Karpas-422 (cell line): Measurements from ENCODE around the gene CFAP221. TPM values are rescaled to one million over a fixed set of nuclear protein-coding genes. Genes with fewer than 3 reads are reported as not detected.

Experiments
- DNase-seq: peaks from one replicate; pipeline ENCODE4 v3.0.0-alpha.2; 2015
- H2AFZ ChIP-seq: fragments of 200-600 bp; sonication (generic); 2 replicates; pipeline ENCODE4 v1.6.1; 2014; ENCODE audit warnings: antibody characterized with exemption, low read length, mixed read lengths
- H3K27ac ChIP-seq: fragments of 200-600 bp; sonication (generic); 2 replicates; pipeline ENCODE4 v1.5.1; 2014; ENCODE audit warnings: mild to moderate bottlenecking, low read length, moderate library complexity
- H3K27me3 ChIP-seq: fragments of 200-600 bp; sonication (generic); 2 replicates; pipeline ENCODE4 v1.6.1; 2014; ENCODE audit warnings: low read length, mixed read lengths
- H3K36me3 ChIP-seq: fragments of 200-600 bp; sonication (generic); 2 replicates; pipeline ENCODE4 v1.6.1; 2014; ENCODE audit warnings: low read length, mixed read lengths; ENCODE audit not compliant: insufficient read depth
- H3K4me1 ChIP-seq: fragments of 200-600 bp; sonication (generic); 2 replicates; pipeline ENCODE4 v1.6.1; 2014; ENCODE audit warnings: mild to moderate bottlenecking, low read length, mixed read lengths
- H3K4me2 ChIP-seq: fragments of 200-600 bp; sonication (generic); 2 replicates; pipeline ENCODE4 v1.6.1; 2014; ENCODE audit warnings: low read length, low read depth, mild to moderate bottlenecking; ENCODE audit not compliant: poor library complexity, severe bottlenecking
- H3K4me3 ChIP-seq: fragments of 200-600 bp; sonication (generic); 2 replicates; pipeline ENCODE4 v1.5.1; 2014; ENCODE audit warnings: mild to moderate bottlenecking, antibody characterized with exemption, low read length, mixed read lengths
- H3K79me2 ChIP-seq: fragments of 200-600 bp; sonication (generic); 2 replicates; pipeline ENCODE4 v1.6.1; 2014; ENCODE audit warnings: mild to moderate bottlenecking, low read length, mixed read lengths
- H3K9ac ChIP-seq: fragments of 200-600 bp; sonication (generic); 2 replicates; pipeline ENCODE4 v1.6.0; 2014; ENCODE audit warnings: low read length
- H3K9me2 ChIP-seq: fragments of 200-600 bp; sonication (generic), shearing (Covaris generic); replicated peaks from 2 replicates; pipeline ENCODE4 v1.6.0; 2014; ENCODE audit warnings: mild to moderate bottlenecking, low read length, moderate library complexity; ENCODE audit not compliant: insufficient read depth
- H3K9me3 ChIP-seq: fragments of 300-700, 200-600 bp; sonication (generic); 2 replicates; pipeline ENCODE4 v1.6.1; 2014; ENCODE audit warnings: low read length, mixed read lengths
- H4K20me1 ChIP-seq: fragments of 200-600 bp; sonication (generic); 2 replicates; pipeline ENCODE4 v1.6.1; 2014; ENCODE audit warnings: mild to moderate bottlenecking, antibody characterized with exemption, low read length, low read depth; ENCODE audit not compliant: insufficient read depth
- total RNA-seq: library from RNA; depleted of rRNA; stranded (reverse); fragments of >200 nt; shearing (Covaris generic); gene quantifications from 2 replicates; pipeline ENCODE4 v1.2.3, GENCODE V29; 2014; ENCODE audit warnings: low replicate concordance

CFAP221 gene
- total RNA-seq, 1 experiment from 2014 or later, result not detected

- Histone ChIP-seq H3K9me3 (no peaks in the 10 kb centered on the region), H3K4me3 (no peak overlapping the region), H4K20me1 (no peaks in the 10 kb centered on the region), H3K9me2 (no peaks in the 10 kb centered on the region), H3K27ac (no peak overlapping the region), H3K4me2 (no peak overlapping the region), H3K4me1 (no peaks in the 10 kb centered on the region), H3K27me3 (no peaks in the 10 kb centered on the region), H3K79me2 (no peaks in the 10 kb centered on the region), H3K9ac (no peak overlapping the region), H2AFZ (no peak overlapping the region), H3K36me3 (no peaks in the 10 kb centered on the region)
- no peak for DNase-seq
Observed at GRCh38 chr2:119525614-119526013, 18.6 kb upstream of the CFAP221 start.

DNA sequence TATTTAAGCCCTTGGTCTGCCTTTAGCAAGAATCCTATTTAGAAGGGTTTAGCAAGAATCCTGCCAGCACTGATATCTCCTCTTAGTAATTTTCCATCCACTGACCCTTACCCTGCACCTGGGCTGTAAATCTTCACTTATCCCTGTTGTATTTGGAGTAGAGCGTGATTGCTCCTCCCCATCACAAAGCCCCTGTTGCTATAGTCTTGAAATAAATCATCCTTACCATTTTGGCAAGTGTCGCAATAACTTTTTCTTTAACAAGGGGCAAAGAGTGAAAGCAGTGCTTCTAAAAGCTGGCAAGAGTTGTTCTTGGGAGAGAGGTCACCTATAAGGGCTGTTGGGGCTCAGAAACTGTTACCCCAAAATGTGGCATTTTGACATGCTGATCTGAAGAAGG, 16.2 kb upstream of the CFAP221 start:
- Histone ChIP-seq H3K27me3 (no peaks in the 10 kb centered on the region), H2AFZ (no peak overlapping the region), H3K9me3 (peaks cover under 1% of the 10 kb centered on the region; the same call in 1 of the 2 replicates), H3K4me2 (no peak overlapping the region), H3K27ac (no peak overlapping the region), H3K9me2 (no peaks in the 10 kb centered on the region), H4K20me1 (no peaks in the 10 kb centered on the region), H3K4me3 (no peak overlapping the region), H3K36me3 (no peaks in the 10 kb centered on the region), H3K4me1 (no peaks in the 10 kb centered on the region), H3K9ac (no peak overlapping the region), H3K79me2 (no peaks in the 10 kb centered on the region)
- DNase-seq, result no peak

- no peaks in the 10 kb centered on the region for H4K20me1 ChIP-seq
- H3K4me2 ChIP-seq, result no peak overlapping the region
- H3K27ac ChIP-seq, result no peak overlapping the region
- no peak overlapping the region for H2AFZ ChIP-seq
- H3K9me3 ChIP-seq, result peaks cover 6% of the 10 kb centered on the region; the same call in 1 of the 2 replicates
- H3K27me3 ChIP-seq, result no peaks in the 10 kb centered on the region
- DNase-seq, result peak; percentile 48
- H3K4me3 ChIP-seq, result no peak overlapping the region
- H3K9ac ChIP-seq, result no peak overlapping the region
- H3K9me2 ChIP-seq, result no peaks in the 10 kb centered on the region
- no peaks in the 10 kb centered on the region for H3K4me1 ChIP-seq
- H3K36me3 ChIP-seq, result no peaks in the 10 kb centered on the region
- no peaks in the 10 kb centered on the region for H3K79me2 ChIP-seq
Observed at GRCh38 chr2:119531292-119531691, 13.0 kb upstream of the CFAP221 start.

DNA sequence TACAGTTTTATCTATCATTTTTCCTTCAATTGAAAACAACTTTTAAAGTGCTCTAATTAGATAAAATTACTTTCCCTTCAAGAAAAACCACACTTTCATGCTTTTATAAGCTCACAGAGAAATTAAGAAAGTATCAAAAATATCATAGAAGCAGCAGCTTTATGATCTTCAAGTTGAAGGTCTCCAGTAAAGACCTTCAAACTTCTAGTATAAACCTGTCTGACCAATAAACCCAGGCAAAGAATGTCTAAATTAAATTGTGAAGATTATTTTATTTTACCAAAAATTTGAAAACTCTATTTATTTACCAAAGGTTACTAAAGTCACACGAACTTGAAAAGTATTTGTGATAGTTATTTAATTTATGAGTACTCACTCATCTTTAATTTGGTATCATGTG, 10.7 kb upstream of the CFAP221 start:
- Histone ChIP-seq H3K9ac (no peak overlapping the region), H3K9me3 (peaks cover 6% of the 10 kb centered on the region; the same call in 1 of the 2 replicates), H3K27me3 (no peaks in the 10 kb centered on the region), H2AFZ (no peak overlapping the region), H3K36me3 (no peaks in the 10 kb centered on the region), H3K4me3 (no peak overlapping the region), H3K79me2 (no peaks in the 10 kb centered on the region), H4K20me1 (no peaks in the 10 kb centered on the region), H3K9me2 (no peaks in the 10 kb centered on the region), H3K27ac (no peak overlapping the region), H3K4me1 (no peaks in the 10 kb centered on the region), H3K4me2 (no peak overlapping the region)
- no peak for DNase-seq

GRCh38 chr2:119536211-119536610, 8.0 kb upstream of the CFAP221 start:
- H3K79me2 ChIP-seq, result no peaks in the 10 kb centered on the region
- H3K9me2 ChIP-seq, result no peaks in the 10 kb centered on the region
- peaks cover 6% of the 10 kb centered on the region; the same call in 1 of the 2 replicates for H3K9me3 ChIP-seq
- no peak for DNase-seq
- no peak overlapping the region for H3K4me3 ChIP-seq
- no peaks in the 10 kb centered on the region for H3K36me3 ChIP-seq
- H4K20me1 ChIP-seq, result no peaks in the 10 kb centered on the region
- H3K27me3 ChIP-seq, result no peaks in the 10 kb centered on the region
- no peak overlapping the region for H2AFZ ChIP-seq
- no peaks in the 10 kb centered on the region for H3K4me1 ChIP-seq
- H3K27ac ChIP-seq, result no peak overlapping the region
- H3K9ac ChIP-seq, result no peak overlapping the region
- no peak overlapping the region for H3K4me2 ChIP-seq

GRCh38 chr2:119536707-119537106, 7.5 kb upstream of the CFAP221 start:
- H3K9me3 ChIP-seq, result peaks cover 6% of the 10 kb centered on the region; the same call in 1 of the 2 replicates
- H3K27me3 ChIP-seq, result no peaks in the 10 kb centered on the region
- H3K9me2 ChIP-seq, result no peaks in the 10 kb centered on the region
- H3K4me2 ChIP-seq, result no peak overlapping the region
- DNase-seq, result no peak
- no peak overlapping the region for H3K9ac ChIP-seq
- H2AFZ ChIP-seq, result no peak overlapping the region
- no peak overlapping the region for H3K27ac ChIP-seq
- H3K36me3 ChIP-seq, result no peaks in the 10 kb centered on the region
- no peak overlapping the region for H3K4me3 ChIP-seq
- no peaks in the 10 kb centered on the region for H3K79me2 ChIP-seq
- no peaks in the 10 kb centered on the region for H4K20me1 ChIP-seq
- no peaks in the 10 kb centered on the region for H3K4me1 ChIP-seq

GRCh38 chr2:119537792-119538191, 6.5 kb upstream of the CFAP221 start:
- no peaks in the 10 kb centered on the region for H3K36me3 ChIP-seq
- no peak overlapping the region for H3K4me2 ChIP-seq
- H3K9me2 ChIP-seq, result no peaks in the 10 kb centered on the region
- H3K9me3 ChIP-seq, result peaks cover 6% of the 10 kb centered on the region; the same call in 1 of the 2 replicates
- no peaks in the 10 kb centered on the region for H3K79me2 ChIP-seq
- DNase-seq, result no peak
- no peak overlapping the region for H3K27ac ChIP-seq
- H3K4me1 ChIP-seq, result no peaks in the 10 kb centered on the region
- no peak overlapping the region for H3K4me3 ChIP-seq
- H3K27me3 ChIP-seq, result no peaks in the 10 kb centered on the region
- no peak overlapping the region for H2AFZ ChIP-seq
- no peak overlapping the region for H3K9ac ChIP-seq
- H4K20me1 ChIP-seq, result no peaks in the 10 kb centered on the region

- Histone ChIP-seq H3K79me2 (no peaks in the 10 kb centered on the region), H3K36me3 (no peaks in the 10 kb centered on the region), H3K9ac (no peak overlapping the region), H3K27ac (no peak overlapping the region), H2AFZ (no peak overlapping the region), H3K4me3 (no peak overlapping the region), H4K20me1 (no peaks in the 10 kb centered on the region), H3K4me2 (no peak overlapping the region), H3K27me3 (no peaks in the 10 kb centered on the region), H3K9me2 (no peaks in the 10 kb centered on the region), H3K9me3 (no peaks in the 10 kb centered on the region), H3K4me1 (no peaks in the 10 kb centered on the region)
- no peak for DNase-seq
Observed at GRCh38 chr2:119541476-119541875, 2.8 kb upstream of the CFAP221 start.
